Measurements from ENCODE around the gene WWOX. TPM values are rescaled to one million over a fixed set of nuclear protein-coding genes. Genes with fewer than 3 reads are reported as not detected.

WWOX gene
- total RNA-seq, 1 donor from 2014 or later: 13.1 TPM

DNA sequence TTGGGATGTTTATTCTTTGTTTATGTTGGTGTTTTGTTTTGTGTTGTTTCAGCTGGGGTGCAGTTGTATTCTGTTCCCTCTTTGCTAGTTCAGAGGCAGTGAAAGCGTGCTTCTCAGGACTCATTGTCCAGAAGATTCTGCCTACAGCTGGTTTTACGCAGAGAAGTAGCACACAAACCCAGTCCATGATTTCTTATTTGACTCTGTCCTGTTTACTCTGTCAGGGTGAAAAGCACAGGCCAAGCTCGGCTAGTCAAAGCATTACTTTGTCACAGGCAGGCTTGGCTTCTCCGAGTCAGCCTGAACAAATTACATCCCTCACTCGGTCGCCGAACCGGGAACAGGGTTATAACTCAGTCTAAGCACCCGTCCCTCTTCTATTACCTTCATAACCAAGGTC, 1066.1 kb downstream of the WWOX start:
- no peak for ATAC-seq
- intact Hi-C loops (cut with DNase I): no loop called here
- no peak for DNase-seq (ENCODE audit: missing footprints)

DNA sequence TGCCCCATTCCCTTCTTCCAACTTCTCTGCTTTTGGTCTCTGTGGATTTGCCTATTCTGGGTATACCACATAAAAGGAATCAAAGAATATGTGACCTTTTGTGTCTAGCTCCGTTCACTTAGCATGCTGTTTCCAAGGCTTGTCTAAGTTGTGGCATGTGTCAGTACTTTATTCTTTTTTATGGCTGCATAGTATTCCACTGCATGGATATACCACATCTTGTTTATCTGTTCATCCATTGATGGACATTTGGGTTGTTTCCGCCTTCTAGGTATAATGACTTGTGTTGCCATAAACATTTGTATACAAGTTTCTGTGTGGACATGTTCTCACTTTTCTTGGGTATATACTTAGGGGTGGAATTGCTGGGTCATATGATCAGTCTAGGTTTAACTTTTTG, 1068.4 kb downstream of the WWOX start:
- no peak for ATAC-seq
- intact Hi-C loops (cut with DNase I): no loop called here
- DNase-seq (ENCODE audit: missing footprints): no peak

DNA sequence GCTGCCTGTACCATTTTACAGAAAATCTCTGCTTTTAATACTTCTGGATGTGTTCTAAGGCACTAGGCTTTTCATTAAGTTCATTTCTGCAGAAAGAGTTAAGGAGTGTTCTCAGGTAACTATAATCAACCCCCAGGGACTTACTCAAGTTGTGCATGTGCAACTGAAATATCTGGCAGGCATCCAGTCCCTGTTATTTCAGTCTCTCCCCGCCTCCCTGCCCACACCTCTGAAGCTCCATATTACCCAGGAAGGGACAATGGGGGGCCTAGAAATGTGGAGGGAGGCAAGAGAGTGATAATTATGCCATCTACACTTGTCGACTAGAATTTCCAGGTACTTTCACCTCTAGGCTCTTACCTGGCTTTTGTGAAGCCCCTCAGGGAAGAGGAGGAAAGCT, 1068.9 kb downstream of the WWOX start:
- DNase-seq (ENCODE audit: missing footprints) (no peak), ATAC-seq (no peak)
- intact Hi-C loops (cut with DNase I): no loop called here

GRCh38 chr16:79169239-79169638, 1069.8 kb downstream of the WWOX start:
- intact Hi-C loops (cut with DNase I): no loop called here
- no peak for ATAC-seq

DNA sequence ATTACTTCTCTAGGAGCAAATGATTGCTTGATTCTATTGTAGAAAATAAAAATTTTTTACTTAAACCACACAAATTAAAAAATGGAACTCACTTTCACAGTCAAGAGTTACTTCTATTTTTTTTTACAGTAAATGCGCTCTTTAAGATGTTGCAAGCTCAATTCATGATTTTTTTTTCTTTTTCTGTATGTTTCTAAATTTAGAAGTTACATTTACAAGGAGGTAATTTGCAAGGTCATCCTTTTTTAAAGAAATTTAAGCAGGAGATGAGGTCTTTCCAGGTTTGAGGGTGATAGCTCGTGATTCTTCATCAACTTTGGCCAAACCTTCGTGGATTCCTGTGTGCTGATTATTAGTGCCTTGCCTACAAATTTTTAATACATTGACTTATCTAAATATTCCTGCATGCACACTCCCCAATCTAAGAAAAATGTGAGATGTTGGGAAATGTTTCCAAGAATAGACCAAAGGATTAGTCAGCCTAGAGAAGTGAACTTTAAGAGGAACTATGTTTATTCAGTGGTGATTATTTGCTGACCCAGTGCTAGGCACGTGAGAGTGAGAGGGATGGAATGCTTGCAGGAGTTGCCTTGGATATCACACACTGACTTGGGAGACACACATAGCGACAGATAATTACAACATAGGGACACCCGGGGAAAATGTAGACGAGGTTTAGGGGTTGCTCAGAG, 1071.2 kb downstream of the WWOX start:
- intact Hi-C loops (cut with DNase I): no loop called here
- ATAC-seq (peak; percentile 39), DNase-seq (ENCODE audit: missing footprints) (no peak)

More at GRCh38 chr16:79169239-79169638, 1069.8 kb downstream of the WWOX start:
- no peak for DNase-seq (ENCODE audit: missing footprints)

DNA sequence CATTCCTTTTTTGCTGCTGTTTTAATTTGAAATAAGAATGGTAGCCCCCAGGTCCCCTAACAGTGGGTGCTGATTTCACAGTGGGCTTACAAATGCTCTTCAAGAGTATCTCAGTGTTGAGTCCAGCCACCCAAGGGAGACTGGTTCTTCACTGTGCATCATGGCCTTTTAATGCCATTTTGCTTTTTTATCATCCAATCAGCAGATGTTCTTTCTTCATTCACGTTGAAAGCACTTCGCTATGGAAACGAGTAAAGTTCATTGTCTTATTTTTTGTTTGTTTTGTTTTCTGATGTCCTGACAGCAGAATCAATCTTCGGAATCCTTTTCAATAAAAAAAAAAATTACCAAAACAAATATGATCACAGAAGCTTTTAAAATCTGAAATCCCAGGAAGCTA, 1072.0 kb downstream of the WWOX start:
- intact Hi-C loops (cut with DNase I): no loop called here
- DNase-seq (ENCODE audit: missing footprints): no peak
- ATAC-seq: no peak

GRCh38 chr16:79171931-79172705, 1072.7 kb downstream of the WWOX start:
- intact Hi-C loops (cut with DNase I): no loop called here
- ATAC-seq: no peak

DNA sequence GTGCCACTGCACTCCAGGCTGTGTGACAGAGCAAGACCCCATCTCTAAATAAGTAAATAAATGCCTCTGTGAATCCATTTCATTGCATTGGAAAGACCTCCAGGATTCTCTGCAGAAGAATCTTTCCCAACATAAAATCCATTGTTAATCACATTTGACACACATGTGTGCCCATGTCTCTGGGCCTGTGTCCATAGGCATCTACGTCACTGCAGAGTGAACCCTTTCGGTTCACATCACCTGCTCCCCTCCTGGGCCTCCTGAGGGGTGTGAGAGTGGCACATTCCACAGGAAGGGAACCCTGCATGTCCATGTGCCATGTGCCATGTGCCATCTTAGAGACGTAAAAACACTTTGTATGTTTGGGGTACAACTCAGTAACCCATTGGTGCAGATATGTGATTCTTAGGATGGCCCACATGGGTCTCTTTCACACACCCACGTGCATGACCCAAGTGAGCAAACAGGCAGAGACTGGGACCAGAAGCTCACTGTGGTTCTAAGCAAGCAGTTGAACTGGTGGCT, 1073.6 kb downstream of the WWOX start:
- DNase-seq (ENCODE audit: missing footprints): no peak
- ATAC-seq: no peak
- intact Hi-C loops (cut with DNase I): no loop called here

More at GRCh38 chr16:79171931-79172705, 1072.7 kb downstream of the WWOX start:
- DNase-seq (ENCODE audit: missing footprints): no peak

- intact Hi-C loops (cut with DNase I): no loop called here
- DNase-seq (ENCODE audit: missing footprints) (no peak), ATAC-seq (no peak)
Measured at GRCh38 chr16:79173919-79174318, 1074.5 kb downstream of the WWOX start.

DNA sequence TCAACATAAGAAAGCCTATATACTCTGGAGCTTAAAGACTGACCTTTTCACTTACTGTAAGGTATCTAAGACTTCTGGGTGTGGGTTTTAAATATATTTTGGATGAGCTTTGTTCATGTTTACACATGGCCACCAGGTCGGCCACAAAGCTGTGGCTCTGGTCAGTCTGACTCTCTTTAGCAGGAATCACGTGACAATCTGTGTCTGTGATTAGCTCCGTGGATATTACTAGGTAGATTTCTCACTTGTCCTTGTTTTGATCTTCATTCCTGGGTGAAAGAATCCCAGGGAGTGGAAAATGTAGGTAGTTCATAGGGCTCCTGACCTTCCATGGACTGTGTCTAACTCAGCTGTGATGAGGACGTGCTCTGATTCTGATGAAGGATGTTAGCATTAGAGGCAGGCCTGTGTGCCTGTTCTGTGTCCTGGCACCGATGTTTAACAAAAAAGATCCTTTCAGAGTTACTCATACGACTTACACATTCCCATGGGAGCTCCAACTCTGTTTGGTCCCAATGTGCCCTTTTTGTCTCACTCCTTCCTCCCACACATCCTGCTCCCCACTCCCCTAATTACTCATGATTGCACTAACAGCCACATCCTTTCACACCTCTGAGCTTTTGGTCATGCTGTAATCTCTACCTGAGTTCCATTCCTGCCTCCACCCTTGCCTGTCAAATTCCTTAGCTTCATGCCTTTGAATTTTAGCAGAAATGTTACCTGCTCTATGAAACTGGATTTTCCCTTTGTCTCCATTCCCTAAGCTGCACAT, 1076.0 kb downstream of the WWOX start:
- DNase-seq (ENCODE audit: missing footprints) (no peak), ATAC-seq (no peak)
- intact Hi-C loops (cut with DNase I): no loop called here

GRCh38 chr16:79177018-79177417, 1077.6 kb downstream of the WWOX start:
- DNase-seq (ENCODE audit: missing footprints) (no peak), ATAC-seq (no peak)
- intact Hi-C loops (cut with DNase I): no loop called here

- no peak for DNase-seq (ENCODE audit: missing footprints)
- ATAC-seq: no peak
- intact Hi-C loops (cut with DNase I): no loop called here
Measured at GRCh38 chr16:79181419-79181818, 1082.0 kb downstream of the WWOX start.

DNA sequence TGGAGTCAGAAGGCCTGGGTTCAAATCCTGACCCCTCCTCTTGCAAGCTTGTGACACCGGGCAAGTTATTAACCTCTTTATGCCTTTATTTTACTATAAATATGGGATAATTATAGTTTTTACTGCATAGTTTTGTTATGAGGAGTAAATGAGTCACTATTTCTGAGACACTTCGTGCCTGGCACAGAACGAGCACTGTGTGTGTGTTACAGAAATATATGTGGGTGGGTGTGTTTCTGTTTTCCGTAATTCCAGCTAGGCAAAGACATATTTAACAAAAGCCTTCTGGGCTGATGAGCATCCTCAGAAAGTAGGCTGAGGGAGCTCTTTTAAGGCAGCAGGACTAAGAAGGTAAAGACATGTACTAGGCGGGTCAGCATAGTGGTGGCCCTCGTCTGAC, 1083.2 kb downstream of the WWOX start:
- DNase-seq (ENCODE audit: missing footprints) (no peak), ATAC-seq (no peak)
- intact Hi-C loops (cut with DNase I): no loop called here

DNA sequence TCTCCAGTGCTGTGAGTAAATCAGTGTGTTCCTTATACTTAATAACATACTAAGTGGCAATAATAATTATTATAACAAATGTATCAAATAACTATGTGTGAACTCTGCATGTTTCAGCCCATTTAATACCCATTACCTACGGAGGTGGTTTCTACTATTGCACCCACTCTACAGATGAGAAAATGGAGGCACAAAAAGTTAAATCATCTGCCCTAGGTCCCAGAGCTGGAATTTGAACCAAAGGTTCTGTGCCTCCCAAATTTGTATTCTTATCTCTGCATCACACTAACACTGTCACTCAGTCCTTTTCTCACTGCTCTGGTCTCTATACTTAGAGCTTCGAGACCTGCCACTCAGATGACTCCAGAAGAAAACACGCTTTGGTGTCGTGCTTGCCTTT, 1084.1 kb downstream of the WWOX start:
- DNase-seq (ENCODE audit: missing footprints): no peak
- intact Hi-C loops (cut with DNase I): no loop called here
- ATAC-seq: no peak

DNA sequence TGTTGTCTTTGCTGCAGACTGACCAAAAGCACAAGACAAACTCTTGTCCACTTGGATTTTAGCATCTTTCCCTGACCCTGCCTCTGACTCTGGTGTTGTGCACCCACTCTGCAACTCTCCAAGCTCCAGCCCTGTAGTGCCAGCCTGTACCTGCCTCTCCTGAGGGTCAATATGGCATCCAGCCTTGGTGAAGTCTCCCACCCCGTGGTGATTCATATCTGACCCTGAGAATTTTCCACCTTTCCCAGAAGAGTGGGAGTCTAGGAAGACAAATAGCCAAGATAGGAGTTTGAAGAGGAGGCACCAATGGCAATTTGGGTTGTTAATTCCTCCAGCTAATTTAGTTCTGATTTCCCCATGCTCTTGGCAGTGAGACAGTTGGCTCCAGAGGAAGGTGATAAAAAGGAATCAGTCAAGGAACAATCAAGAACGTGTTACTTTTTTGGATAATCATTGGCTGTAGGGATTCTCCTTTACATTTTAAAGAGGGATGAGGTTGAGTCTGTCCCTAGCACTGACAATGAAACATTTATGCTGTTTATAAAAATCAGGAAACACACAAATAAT, 1085.1 kb downstream of the WWOX start:
- intact Hi-C loops (cut with DNase I): no loop called here
- DNase-seq (ENCODE audit: missing footprints) (no peak), ATAC-seq (no peak)

DNA sequence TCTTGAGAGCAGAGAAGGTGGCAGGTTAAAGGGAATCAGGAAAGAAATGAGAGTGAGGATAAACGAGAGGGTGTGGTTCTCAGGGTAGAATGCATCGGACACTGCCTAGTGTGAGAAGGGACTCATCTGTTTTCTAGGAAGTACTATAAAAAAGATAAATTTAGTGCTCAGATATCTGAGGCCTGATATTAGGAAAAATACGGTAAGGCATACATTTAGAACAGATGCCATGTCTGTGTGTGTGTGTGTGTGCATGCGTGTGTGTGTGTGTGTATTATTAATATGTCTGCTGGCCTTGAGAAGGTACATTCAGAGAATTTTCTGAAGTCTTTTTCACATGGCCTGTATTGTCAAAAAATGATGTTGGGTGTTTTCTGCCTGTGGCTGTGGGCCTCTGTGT, 1086.3 kb downstream of the WWOX start:
- intact Hi-C loops (cut with DNase I): no loop called here
- ATAC-seq: no peak
- no peak for DNase-seq (ENCODE audit: missing footprints)

GRCh38 chr16:79186196-79186595, 1086.7 kb downstream of the WWOX start:
- ATAC-seq: peak; percentile 62
- no peak for DNase-seq (ENCODE audit: missing footprints)
- intact Hi-C loops (cut with DNase I): no loop called here

DNA sequence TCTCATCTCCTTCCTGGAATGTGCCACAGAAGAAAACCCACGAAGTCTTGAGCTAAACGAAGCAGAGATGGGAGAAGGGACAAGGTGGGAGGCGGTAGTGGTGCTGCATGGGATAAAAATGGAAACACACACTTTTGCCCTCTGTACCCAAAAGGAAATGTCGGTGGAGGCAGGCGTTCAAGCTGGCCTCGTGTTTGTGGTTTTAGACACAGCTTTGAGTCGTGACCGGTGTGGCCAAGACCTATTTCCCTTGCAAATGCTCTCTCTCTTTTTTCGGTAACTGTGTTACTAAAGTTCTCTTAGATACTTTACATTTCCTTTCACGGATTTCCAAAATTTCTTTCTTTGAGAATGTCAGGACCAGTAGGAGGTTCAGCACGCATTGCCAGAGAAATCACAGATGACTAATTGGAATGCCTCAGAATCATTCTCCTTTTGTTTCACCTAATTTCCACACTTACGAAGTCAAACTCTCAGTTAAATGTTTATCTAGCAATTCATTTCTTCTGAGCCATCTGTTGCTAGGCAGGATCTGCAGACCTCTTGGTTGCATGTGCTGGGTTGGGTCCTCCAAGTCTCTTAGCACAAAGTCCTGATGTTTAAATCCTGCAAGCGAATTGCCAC, 1088.8 kb downstream of the WWOX start:
- no peak for DNase-seq (ENCODE audit: missing footprints)
- intact Hi-C loops (cut with DNase I): no loop called here
- ATAC-seq: no peak

- DNase-seq (ENCODE audit: missing footprints): no peak
- no peak for ATAC-seq
- intact Hi-C loops (cut with DNase I): no loop called here
Measured at GRCh38 chr16:79188739-79189122, 1089.3 kb downstream of the WWOX start.

Data from Right ventricle myocardium inferior (tissue), 1 donor.